Measurements from ENCODE around the gene ANO2.

The ANO2 gene

DNA sequence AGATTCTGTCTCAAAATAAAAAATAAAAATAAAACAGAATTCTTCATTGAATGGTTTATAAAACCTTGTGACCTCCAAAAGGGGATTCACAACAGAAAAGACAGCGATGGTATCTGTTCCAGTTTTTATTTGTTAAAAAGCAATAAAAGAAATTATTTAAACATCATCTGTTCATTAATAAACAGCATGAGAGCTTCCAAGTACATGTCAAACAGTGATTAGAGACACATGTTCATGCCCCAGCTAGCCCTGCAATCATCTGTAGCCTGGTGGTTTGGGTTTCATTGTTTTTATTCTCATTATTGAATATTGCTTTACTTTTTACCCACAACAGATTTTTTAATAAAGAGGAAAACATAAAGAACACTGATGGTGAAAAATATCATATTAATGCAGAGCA lies 173.3 kb downstream of the ANO2 start:
- DNase-seq: no peak

DNA sequence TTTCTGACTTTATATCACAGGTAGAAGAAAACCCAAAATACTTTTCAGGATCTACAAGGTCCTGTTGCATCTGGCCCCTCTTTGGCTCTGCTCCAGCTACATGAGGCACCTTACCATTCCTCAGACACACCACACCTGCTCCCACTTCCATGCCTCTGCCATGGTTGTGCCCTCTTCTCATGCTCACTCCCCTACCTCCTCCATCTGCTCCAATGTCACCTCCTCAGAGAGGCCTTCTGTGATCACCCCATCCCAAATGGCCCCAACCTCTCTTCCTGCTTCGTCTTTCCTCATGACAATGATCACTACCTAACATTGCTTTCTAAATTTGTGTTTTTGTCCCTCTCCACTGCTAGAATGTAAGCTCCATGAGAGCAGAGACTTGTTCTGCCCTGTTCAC lies 174.3 kb downstream of the ANO2 start:
- DNase-seq: no peak

DNA sequence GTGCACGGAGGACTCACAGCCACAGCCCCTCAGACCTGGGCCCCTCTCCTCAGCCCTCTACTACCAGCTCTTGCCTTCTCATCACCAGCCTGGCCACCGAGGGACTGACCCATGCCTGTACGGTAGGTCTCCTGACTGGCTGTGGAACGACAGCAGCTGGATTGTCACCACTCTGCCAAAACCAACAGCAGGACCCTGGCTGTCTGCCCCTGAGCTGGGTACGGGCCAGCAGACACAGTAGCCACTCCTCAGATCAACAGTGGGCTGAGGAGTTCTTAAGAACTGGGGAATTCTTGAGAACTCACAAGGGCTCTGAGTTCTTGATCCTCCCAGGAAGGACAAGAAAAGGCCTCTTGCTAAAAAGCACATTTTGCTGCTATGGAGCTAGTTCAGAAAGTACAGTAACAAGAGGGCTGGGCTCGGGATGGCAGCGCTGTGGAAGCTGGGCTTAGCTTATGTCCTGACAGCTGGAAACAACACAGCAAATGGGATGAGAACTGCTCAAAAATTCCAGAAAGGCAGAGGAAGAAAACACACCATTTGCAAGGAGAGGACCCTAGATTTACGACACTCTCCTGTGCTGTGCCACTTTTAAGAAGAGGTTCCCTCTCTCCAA lies 176.4 kb downstream of the ANO2 start:
- DNase-seq: no peak

DNA sequence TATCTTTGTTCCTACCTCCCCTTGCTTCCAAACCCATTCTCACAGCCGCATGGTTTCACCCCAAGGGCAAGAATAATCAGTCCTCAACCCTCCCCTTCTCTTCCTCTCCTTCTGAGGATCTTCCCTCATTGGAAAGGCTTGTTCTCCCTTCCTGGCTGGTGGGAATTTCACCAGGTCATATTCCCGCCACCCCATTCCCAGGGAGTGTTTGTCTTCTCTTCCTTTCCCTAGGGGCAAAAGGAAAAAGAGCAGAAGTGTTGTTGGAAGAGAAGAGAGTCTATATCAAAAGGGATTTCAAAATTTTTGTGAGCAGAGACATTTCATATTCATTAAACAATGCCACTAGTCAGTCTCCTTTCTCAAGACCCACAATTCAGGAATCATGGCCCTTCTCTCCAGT lies 176.9 kb downstream of the ANO2 start:
- no peak for DNase-seq

DNA sequence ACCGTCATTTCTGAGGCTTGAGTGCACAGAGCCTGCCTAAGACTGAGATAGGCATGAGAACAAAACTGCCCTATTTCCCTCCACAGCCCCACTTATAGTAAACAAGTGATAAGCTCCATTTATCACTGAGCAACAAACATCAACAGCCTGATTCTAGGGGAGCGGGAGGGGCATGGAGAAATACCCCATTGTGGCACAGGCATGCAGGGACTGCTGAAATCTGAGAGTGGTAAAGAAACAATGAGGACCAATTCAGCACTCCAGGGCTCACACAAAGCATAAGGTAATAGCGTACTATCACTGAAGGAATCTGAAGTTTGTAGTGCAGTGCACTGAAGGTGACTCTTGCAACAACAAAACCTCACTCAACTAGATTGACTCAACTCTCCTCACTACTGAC lies 186.7 kb downstream of the ANO2 start:
- no peak for DNase-seq

DNA sequence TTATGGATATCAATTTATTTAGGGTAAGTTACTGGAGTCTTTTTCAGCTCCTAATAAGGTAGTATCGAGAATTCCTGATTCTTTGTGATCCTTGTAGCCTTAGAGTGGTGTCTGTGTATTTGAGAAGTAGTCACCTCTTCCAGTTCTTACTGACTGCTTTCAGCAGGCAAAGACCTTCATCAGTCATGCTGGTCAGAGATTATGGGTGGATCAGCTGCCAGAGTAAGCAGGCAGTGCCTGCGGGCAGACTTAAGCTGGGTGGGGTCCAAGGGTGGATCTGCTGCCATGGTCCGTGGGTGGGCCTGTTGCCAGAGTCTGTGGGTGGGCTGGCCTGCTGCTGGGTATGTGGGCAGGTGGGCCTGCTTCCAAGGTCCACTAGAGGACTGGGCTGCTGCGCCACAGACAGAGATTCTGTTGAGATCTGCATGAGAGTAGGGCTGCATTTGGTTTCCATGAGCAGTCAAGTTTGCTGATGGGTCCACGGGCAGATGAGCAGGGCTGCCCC lies 188.7 kb downstream of the ANO2 start:
- DNase-seq: no peak

DNA sequence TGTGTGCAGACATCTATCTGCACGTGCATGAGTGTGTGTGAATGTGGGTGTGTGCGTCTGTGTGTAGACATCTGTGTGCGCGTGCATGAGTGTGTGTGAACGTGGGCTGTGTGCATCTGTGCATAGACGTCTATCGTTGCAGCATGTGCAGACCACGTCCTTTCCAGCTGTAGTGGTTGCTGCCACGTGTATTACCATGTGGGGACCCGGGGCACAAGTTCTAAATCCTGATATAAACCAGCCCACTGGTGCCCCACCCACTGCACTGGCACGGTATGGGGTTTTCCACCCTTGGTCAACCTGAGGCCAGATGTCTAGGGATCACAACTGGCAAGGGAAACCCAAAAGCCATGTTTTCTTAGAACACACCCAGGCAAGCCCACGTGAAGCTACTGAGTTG lies 197.0 kb downstream of the ANO2 start:
- no peak for DNase-seq

DNA sequence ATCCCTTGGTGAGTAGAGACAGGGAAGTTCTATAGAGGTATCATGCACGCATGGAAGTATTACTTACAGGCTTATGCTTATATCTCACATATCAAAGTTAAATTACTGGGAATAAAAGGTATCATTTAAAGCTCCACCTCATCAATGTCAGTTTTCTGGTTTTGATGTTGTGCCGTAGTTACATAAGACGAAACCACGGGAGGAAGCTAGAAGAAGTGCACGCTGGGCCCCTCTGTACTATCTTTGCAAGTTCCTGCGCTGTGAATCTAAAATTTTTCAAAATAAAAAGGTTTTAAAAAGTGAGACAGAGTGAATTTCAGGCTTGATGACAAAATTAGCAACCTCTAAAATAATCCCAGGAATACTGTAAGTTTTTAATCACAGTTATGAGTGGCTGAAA lies 198.1 kb downstream of the ANO2 start:
- DNase-seq: no peak

DNA sequence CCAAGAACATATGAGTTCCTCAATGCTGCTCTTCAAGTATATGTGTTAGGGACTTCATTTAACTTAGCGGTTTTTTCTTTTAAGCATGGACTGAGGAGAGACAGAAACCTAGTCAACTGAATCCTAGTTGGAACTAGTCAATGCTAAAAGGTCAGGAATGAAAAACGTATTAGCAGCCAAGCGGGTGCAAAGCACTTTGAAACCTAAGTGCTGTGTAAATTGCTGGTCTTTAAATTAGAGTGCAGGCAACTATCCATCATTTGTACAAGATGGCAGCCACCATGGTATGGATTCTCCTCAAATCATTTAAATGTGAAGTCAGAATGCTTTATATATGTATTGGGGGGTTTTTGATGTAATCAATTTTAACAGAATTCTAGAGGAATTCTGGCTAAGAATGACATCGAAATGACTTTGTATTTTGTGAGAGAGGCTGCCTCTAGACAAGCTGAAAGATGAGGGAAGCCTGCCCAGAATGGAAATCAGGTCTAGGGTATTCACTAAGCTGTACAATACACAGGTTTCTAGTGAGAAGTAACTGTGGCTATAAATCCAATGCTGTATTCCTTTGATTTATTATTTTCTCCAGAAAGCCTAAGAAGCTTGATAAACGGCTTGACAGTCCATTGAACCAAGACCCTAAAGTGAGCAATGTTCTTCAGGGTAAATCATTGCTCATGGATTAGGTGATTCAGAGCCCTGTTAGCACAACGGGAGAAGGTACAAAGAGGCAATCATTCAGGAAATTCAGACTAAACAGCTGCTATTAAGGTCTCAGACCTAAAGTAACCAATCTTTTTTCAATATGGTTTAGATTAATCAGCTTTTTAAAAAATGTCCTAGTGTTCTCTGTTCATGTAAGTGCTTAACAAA lies 198.8 kb downstream of the ANO2 start:
- DNase-seq: no peak

DNA sequence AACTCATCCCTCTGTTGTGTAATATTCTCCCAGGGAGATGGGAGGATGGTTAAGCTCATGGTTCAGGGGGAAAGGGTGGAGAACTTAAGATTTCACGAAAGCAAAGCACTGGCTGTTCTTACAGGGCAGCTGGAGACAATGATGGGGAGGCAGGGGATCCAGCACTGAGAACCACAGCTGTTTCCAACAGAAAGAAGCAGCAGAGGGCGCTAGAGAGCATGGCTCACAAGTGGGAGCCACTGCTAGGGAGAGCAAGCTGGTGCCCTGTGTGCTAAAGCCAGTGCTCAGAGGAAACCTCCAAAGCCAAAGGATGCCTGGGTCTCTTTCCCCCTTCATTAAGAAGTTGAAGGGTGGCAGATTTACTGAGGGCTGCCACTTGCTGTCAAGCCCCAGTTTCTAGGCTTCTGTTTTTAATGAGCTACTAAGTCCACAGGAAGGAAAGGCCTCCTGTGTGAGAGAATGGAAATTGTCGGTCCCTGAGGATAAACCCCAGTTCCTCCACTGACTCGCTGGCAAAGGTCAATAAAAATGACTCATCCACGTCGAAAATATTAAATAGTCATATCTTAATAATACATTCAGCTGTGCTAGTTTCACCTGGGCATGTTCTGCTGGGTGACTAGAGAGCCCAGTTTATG lies 199.7 kb downstream of the ANO2 start:
- peak; percentile 60 for DNase-seq

DNA sequence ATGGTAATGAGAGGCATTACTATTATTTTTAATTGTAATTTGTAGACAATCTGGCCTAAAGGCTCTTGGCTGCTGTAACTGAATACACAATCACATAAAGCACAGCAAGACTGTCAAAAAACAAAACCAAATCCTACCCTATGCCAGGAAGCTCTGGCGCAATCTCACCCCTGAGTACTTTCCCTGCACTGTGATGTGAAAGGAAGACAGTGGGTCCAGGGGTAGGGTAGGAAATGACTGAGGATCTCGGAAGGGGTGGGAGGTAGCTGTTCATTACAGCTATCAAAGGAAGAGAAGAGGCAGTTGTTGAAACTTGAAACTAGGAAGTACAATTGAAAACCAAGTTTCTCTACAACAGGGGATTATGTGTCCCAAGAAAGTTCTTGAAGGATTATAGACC lies 202.8 kb downstream of the ANO2 start:
- no peak for DNase-seq

DNA sequence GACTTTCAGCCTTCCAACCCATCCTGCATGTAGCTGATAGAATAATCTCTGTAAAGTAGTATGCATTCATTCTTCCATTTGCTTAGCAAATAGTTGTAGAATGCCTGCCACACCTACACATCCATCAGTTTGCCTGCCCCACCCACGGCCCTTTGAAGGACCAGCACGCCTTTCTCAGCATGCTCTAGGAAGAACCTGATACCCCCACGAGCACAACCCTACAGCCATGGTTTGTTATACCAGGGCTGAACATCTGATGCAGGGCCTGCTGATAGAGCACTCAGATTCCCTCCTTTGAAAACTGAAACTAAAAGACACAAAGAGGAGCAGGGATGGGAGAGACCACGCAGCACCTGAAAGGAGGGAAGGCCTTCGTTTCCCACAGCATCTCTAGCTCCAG lies 205.1 kb downstream of the ANO2 start:
- DNase-seq: no peak

DNA sequence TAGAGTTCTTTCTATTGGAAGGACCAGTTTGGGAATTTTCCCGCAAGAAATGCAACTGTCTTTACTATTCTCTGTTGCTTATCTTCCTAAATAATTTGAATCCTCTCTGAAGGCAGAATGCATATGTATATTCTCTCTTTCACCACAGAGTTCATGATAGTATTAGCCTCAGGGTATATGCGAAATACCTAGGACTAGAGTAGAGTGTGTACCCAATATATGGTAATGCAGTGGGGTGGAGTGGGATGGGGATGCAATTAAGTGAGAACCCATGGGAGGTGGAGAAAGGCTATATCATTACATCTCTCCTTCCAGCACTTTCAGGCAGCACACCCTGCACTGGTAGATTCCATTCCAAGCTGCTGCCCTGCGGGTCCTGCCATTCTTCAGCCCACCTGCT lies 207.3 kb downstream of the ANO2 start:
- no peak for DNase-seq

DNA sequence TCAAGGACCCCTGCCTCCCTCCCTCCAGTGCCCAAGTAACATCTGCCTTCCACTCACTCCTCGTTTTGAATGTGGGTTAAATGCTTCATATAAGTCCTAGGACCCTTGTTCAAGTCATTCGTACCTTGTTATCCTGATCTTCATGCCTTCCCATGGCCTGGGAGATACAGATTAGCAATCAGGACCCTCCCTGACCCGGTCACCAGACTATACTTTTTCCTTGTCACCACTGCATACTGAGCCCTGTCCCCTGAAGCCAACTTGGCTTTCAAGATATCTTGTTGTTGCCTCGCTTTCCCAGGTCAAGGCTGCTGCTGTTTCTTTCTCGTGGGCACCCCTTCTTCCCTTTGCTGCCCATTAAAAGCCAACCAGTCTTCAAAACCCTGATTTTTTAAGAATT lies 208.5 kb downstream of the ANO2 start:
- DNase-seq: no peak

DNA sequence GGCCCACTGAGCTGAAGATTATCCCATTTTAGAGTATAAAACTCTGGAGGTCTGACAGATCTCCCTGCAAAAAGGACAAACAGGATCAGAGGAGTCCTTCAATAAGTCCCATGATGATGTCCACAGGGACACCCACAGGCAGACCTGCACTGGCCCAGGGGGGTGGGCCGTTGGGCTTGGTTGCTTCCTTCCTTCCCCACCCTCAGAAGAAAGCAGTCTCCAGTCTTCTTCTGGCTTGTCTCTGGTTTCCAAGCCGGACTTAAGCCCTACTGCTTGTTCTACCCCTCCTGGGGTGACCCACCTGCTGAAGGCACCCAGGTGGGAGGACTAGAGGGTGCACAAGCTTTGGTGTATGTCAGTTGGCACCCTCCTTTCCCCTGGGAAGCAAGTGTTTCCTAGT lies 209.0 kb downstream of the ANO2 start:
- DNase-seq: no peak

DNA sequence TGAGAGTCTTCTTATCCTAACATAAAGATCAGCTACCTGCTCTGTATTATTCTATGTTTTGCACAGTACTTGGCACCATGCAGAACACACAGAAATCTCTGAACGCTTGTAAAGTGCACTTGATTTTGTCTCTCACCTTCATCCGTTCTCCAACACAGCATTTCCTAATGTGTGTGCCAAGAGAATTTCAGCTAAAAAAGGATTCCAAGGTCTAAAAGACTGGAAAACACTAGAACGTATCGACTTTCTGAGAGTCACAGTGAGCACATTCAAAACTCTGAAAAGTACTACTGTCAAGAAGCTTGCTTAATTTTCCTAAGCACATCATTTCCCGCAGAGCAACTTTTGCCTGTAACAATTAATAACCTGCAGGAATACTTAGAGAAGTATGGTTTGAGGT lies 211.1 kb downstream of the ANO2 start:
- no peak for DNase-seq

DNA sequence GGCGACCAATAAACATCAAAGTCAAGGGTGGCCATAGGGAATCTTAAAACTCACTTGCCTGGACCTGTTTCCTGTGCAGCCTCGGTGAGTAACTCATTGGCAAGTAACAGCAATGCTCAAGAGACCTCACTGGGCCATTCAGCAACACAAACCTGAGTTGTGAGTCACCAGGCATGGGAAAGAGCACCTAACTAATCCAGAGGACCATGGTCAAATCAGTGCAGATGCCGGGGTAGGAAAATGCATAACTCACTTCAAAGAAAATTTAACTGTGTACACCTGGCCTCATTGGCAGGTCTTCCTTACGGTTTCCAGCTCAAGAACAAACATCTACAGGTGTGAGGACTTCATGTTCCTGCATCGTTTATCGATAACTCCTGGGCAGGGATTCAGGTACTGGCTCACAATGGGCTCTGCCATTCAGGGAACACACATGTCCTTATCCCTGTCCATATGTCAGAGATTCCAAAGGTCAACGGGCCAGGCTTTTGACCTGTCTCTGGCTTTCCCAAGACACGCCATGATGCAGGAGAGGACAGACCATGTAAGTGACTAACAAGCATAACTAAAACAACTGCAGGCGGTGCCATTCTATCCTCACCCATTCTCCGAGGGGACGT lies 211.8 kb downstream of the ANO2 start:
- DNase-seq: no peak

DNA sequence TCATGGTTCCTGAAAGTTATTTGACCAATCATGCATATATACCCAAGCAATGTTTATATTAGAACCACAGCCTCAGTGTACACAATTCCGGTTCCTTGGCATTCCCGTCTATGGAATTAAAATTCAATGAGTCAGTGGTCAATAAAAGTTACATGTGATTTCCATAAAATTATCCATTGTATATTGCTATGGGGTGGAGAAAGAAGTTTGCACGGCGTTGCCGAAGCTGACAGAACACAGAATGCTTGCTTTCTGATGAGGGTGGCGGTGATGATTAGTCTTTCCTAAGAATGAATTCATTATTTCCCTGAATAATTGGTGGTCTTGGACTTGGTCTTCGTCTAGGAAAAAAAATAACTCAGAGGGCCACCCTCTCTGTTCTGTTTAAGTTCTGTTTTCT lies 214.1 kb downstream of the ANO2 start:
- DNase-seq: no peak

DNA sequence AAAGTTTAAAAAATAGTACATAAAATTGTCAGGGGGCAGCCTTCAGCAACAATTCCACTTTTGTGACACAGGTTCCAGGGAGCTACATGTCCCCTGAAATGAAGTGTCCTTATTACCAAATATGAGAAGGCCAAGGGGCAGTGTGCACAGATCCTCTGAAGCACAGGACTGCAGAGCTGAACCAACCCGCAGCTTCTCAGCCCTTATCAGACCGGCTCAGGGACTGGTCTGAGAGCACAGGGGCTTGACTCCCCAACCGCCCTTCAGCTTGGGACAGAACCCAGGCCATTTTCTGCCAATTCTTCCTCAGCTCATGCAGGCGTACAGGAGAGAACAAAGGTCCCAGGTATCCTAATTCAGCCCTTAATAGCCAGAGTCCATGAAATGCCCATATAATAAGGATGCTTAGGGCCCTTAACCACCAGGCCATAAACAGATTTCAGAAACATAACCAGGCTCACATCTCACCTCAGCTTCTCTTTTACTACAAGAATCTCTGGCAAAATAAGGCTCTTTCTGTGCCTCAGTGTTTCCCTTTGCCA lies 221.3 kb downstream of the ANO2 start:
- no peak for DNase-seq

DNA sequence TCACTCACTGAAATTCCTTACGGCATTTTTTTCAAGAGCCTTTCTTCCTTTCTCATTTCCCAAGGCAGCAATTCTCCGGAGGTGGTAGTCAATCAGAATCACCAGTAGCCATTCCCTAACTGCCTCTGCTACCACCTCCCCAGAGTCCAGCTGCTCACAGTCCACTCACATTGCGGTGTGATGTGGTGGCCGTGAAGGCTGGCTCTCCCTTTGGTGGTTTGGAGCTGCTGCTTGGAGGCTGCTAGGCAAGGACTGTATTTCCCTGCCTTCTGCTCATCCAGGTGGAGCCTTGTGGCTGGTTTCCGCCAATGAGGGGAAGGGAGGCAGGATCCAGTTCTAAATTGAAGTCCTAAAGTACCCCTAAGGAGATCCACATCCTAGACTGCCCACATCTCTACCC lies 222.0 kb downstream of the ANO2 start:
- no peak for DNase-seq

DNA sequence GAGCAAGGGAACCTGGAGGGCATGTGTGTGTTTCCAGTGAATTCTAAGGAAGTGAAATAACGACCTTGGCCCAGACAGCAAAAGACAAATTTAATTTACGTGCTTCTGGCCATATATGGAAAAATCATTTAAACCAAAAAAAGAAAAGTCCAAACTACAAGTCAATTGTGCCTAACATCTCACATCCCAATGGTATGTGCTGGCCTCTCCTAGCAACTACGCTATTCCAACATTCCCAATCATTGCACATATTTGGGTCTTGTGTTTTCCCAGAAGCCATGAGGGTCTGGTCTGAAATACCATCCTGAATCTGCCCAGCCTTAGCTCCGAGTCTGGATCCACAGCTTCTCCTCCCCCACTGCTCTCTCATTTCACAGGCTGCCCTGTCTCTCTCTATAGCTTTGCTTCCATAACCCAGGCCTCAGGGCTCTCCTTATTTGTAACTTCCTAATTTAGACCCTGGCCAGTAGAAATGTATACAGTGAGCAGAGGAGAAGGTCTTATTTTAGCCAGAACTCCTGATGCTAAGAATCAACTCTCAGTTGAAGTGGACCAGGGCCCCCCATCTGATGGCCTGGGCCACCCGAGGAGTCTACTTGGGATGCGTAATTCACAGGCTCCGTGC lies 224.6 kb downstream of the ANO2 start:
- DNase-seq: no peak

DNA sequence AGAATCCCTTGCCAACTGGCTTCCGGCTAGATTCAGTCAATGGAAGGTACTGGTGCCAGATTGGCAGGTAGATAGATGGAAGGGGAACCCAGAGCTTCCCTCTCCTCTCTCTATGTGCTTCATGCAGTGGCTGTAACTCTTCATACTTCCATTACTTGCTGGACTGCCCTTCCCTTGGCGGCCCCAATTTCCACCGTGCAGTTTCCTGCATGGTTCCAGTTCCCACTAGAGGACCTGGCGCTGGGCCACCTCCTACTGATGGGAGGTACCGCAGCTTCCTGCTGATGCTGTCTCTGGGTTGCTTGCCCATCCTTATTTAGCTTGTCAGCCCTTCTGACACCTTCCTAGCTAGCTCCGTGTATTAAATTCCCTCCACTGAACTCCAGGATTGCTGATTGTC lies 226.4 kb downstream of the ANO2 start:
- no peak for DNase-seq

DNA sequence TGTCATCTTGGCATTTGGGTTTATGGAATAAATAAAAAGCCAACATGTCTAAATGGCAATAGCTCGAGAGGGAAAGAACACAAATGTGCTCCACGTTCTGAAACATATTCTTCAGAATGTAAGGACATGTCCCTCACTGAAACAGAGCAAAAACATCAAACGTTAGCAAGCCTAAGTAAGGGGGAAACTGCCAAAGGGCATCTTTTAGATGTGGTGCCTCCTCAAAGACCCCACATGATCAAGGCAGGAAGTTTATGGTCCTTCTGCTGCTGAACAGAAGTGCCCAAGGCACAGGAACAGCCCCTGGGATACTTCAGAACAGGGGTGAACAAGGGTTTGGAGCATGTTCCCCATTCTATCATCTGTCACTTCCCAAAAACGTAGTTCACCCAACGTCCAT lies 227.0 kb downstream of the ANO2 start:
- no peak for DNase-seq
